NT2/D1 (cell line): ENCODE measurements around the gene SLC19A1.

Source experiments
- DNase-seq: peaks from one replicate; pipeline ENCODE4 v3.0.0-alpha.2; 2011; ENCODE audit warnings: low read depth, low spot score
- H3K27me3 ChIP-seq: 2 replicates; pipeline ENCODE4 v1.6.0; 2011; ENCODE audit warnings: mild to moderate bottlenecking; ENCODE audit not compliant: insufficient read length, insufficient read depth
- H3K36me3 ChIP-seq: 2 replicates; pipeline ENCODE4 v1.6.1; 2011; ENCODE audit warnings: mild to moderate bottlenecking, low read length, mixed read lengths; ENCODE audit not compliant: insufficient read depth, insufficient read length
- H3K4me1 ChIP-seq: 2 replicates; pipeline ENCODE4 v1.5.1; 2011; ENCODE audit not compliant: insufficient read depth, insufficient read length
- H3K4me3 ChIP-seq: 2 replicates; pipeline ENCODE4 v1.5.1; 2011; ENCODE audit warnings: low read depth; ENCODE audit not compliant: insufficient read length
- H3K9ac ChIP-seq: 2 replicates; pipeline ENCODE4 v1.6.0; 2011; ENCODE audit warnings: low read depth; ENCODE audit not compliant: insufficient read length
- H3K9me3 ChIP-seq: 2 replicates; pipeline ENCODE4 v1.5.1; 2011; ENCODE audit warnings: mild to moderate bottlenecking, low read length; ENCODE audit not compliant: insufficient read depth
- SUZ12 ChIP-seq: IDR thresholded peaks from 2 replicates; pipeline ENCODE4 v1.6.1; 2011; ENCODE audit not compliant: insufficient read length, insufficient read depth; ENCODE audit errors: extremely low read depth
- YY1 ChIP-seq: IDR thresholded peaks from 2 replicates; pipeline ENCODE4 v1.6.1; 2011; ENCODE audit not compliant: insufficient read length, insufficient read depth
- ZNF274 ChIP-seq: IDR thresholded peaks from 2 replicates; pipeline ENCODE4 v1.6.1; 2011; ENCODE audit warnings: mild to moderate bottlenecking, low read depth, low read length

Gene SLC19A1

GRCh38 chr21:45451091-45451740 is 91.0 kb downstream of the SLC19A1 start:
- Histone ChIP-seq H3K27me3 (no peaks in the 10 kb centered on the region), H3K9ac (no peak overlapping the region), H3K4me3 (no peak overlapping the region), H3K36me3 (peaks cover 84% of the 10 kb centered on the region), H3K4me1 (peaks cover 35% of the 10 kb centered on the region), H3K9me3 (peaks cover 18% of the 10 kb centered on the region)
- TF ChIP-seq YY1, result no peak
- TF ChIP-seq SUZ12, result no peak
- no peak for TF ChIP-seq ZNF274
- no peak for DNase-seq

GRCh38 chr21:45450423-45451090 is 91.7 kb downstream of the SLC19A1 start:
- TF ChIP-seq YY1, result no peak
- TF ChIP-seq SUZ12, result no peak
- no peak for TF ChIP-seq ZNF274
- H3K4me3 ChIP-seq, result no peak overlapping the region
- no peak for DNase-seq
- H3K9ac ChIP-seq, result no peak overlapping the region
- peaks cover 24% of the 10 kb centered on the region for H3K9me3 ChIP-seq
- H3K4me1 ChIP-seq, result peaks cover 34% of the 10 kb centered on the region
- H3K27me3 ChIP-seq, result no peaks in the 10 kb centered on the region
- H3K36me3 ChIP-seq, result peaks cover 80% of the 10 kb centered on the region

- H3K4me3 ChIP-seq, result no peak overlapping the region
- H3K9ac ChIP-seq, result no peak overlapping the region
- TF ChIP-seq ZNF274, result no peak
- TF ChIP-seq YY1, result no peak
- no peak for TF ChIP-seq SUZ12
- no peak for DNase-seq
- peaks cover 24% of the 10 kb centered on the region for H3K9me3 ChIP-seq
- H3K4me1 ChIP-seq, result peaks cover 27% of the 10 kb centered on the region
- no peaks in the 10 kb centered on the region for H3K27me3 ChIP-seq
- H3K36me3 ChIP-seq, result peaks cover 79% of the 10 kb centered on the region
These were observed 92.4 kb downstream of the SLC19A1 start for GRCh38 chr21:45449658-45450422.

GRCh38 chr21:45448810-45449657 is 93.2 kb downstream of the SLC19A1 start:
- no peak for DNase-seq
- no peak overlapping the region for H3K4me3 ChIP-seq

GRCh38 chr21:45448283-45448809 is 93.9 kb downstream of the SLC19A1 start:
- no peaks in the 10 kb centered on the region for H3K27me3 ChIP-seq
- H3K36me3 ChIP-seq, result peaks cover 80% of the 10 kb centered on the region
- peaks cover 34% of the 10 kb centered on the region for H3K9me3 ChIP-seq
- DNase-seq, result no peak
- peaks cover 16% of the 10 kb centered on the region for H3K4me1 ChIP-seq
- no peak overlapping the region for H3K9ac ChIP-seq
- no peak overlapping the region for H3K4me3 ChIP-seq
- TF ChIP-seq ZNF274 (no peak), YY1 (no peak), SUZ12 (no peak)

More at GRCh38 chr21:45448810-45449657, 93.2 kb downstream of the SLC19A1 start:
- H3K4me1 ChIP-seq, result peaks cover 20% of the 10 kb centered on the region
- peaks cover 80% of the 10 kb centered on the region for H3K36me3 ChIP-seq
- peaks cover 29% of the 10 kb centered on the region for H3K9me3 ChIP-seq
- H3K27me3 ChIP-seq, result no peaks in the 10 kb centered on the region
- H3K9ac ChIP-seq, result no peak overlapping the region
- TF ChIP-seq YY1, result no peak
- no peak for TF ChIP-seq SUZ12
- TF ChIP-seq ZNF274, result no peak
